Fibroblast of lung (primary cell): ENCODE data around the gene COG5. TPM values are rescaled to one million over a fixed set of nuclear protein-coding genes. Genes with fewer than 3 reads are reported as not detected.

Experiments used
- DNase-seq, 2 donors: peaks; one replicate each; pipeline versions ENCODE4 v3.0.0 to v3.0.0-alpha.2; 2010; ENCODE audit warnings: low read depth in 2 of 2
- H2AFZ ChIP-seq: 2 replicates; pipeline ENCODE4 v1.5.1; 2012; ENCODE audit warnings: low read length, control low read depth, inconsistent platforms
- H3K27ac ChIP-seq: 2 replicates; pipeline ENCODE4 v1.5.1; 2011; ENCODE audit warnings: low read length, control low read depth; ENCODE audit not compliant: insufficient read depth
- H3K27me3 ChIP-seq: 2 replicates; pipeline ENCODE4 v1.5.1; 2011; ENCODE audit warnings: mild to moderate bottlenecking, low read length; ENCODE audit not compliant: control insufficient read depth, insufficient read depth
- H3K36me3 ChIP-seq: 2 replicates; pipeline ENCODE4 v1.5.1; 2011; ENCODE audit warnings: low read length; ENCODE audit not compliant: control insufficient read depth, insufficient read depth
- H3K4me1 ChIP-seq: 2 replicates; pipeline ENCODE4 v1.5.1; 2011; ENCODE audit warnings: low read length; ENCODE audit not compliant: control insufficient read depth, insufficient read depth; ENCODE audit errors: extremely low read depth
- H3K4me2 ChIP-seq: 2 replicates; pipeline ENCODE4 v1.5.1; 2011; ENCODE audit warnings: low read length, control low read depth; ENCODE audit not compliant: insufficient read depth; ENCODE audit errors: extremely low read depth
- H3K4me3 ChIP-seq, 4 experiments: fragments of 200-600 bp in 1 of 4; sonication (generic) in 1 of 4; replicated peaks in 1 of 4; 2 replicates each; pipeline ENCODE4 v1.5.1; 2011 to 2016; ENCODE audit warnings: low read length in 4 of 4, low read depth in 3 of 4, mild to moderate bottlenecking in 3 of 4, control low read depth in 2 of 4, inconsistent platforms in 1 of 4, mixed read lengths in 1 of 4; ENCODE audit not compliant: insufficient read depth in 1 of 4; ENCODE audit errors: control extremely low read depth in 1 of 4
- H3K79me2 ChIP-seq: 2 replicates; pipeline ENCODE4 v1.5.1; 2012; ENCODE audit warnings: mild to moderate bottlenecking, low read length, inconsistent platforms; ENCODE audit not compliant: control insufficient read depth, insufficient read depth
- H3K9ac ChIP-seq: 2 replicates; pipeline ENCODE4 v1.5.1; 2011; ENCODE audit warnings: mild to moderate bottlenecking, low read length, control low read depth; ENCODE audit not compliant: insufficient read depth
- H3K9me3 ChIP-seq: 2 replicates; pipeline ENCODE4 v1.5.1; 2012; ENCODE audit warnings: low read depth, low read length; ENCODE audit not compliant: control insufficient read depth, insufficient read depth
- H4K20me1 ChIP-seq: 2 replicates; pipeline ENCODE4 v1.5.1; 2011; ENCODE audit warnings: low read length; ENCODE audit not compliant: control insufficient read depth, insufficient read depth; ENCODE audit errors: extremely low read depth
- CTCF ChIP-seq, 2 donors: IDR thresholded peaks in 1 of 2; conservative IDR thresholded peaks in 1 of 2; 1 replicate in 1 of 2; 2 replicates in 1 of 2; pipeline ENCODE4 v1.5.1; 2011 to 2012; ENCODE audit warnings: low read length in 2 of 2, control low read depth in 1 of 2, inconsistent platforms in 1 of 2, low read depth in 1 of 2, mild to moderate bottlenecking in 1 of 2
- EZH2 ChIP-seq: IDR thresholded peaks from 2 replicates; pipeline ENCODE4 v1.5.1; 2012; ENCODE audit warnings: low read length, control low read depth, mild to moderate bottlenecking; ENCODE audit errors: missing control alignments
- polyA plus RNA-seq, 2 donors: library from polyadenylated mRNA; depleted of rRNA in 1 of 2; stranded (reverse) in 1 of 2; unstranded in 1 of 2; fragments of >200 nt; gene quantifications; 2 replicates each; pipeline ENCODE4 v1.2.1, GENCODE V29; 2011 to 2012; ENCODE audit warnings: missing spikeins in 1 of 2
- total RNA-seq: library from RNA; depleted of rRNA; stranded (reverse); fragments of >200 nt; gene quantifications from 2 replicates; pipeline ENCODE4 v1.2.1, GENCODE V29; 2014

The COG5 gene
- total and polyA plus RNA-seq, 2 donors (not counting 1 experiment from before 2014, with no cell fraction given): 34.5 to 40.3 TPM

GRCh38 chr7:107304636-107305035 lies 259.1 kb downstream of the COG5 start:
- Histone ChIP-seq H3K4me2 (no peak overlapping the region), H3K4me1 (no peaks in the 10 kb centered on the region), H3K4me3 (no peak overlapping the region), H3K27ac (no peak overlapping the region), H2AFZ (no peak overlapping the region), H3K36me3 (no peaks in the 10 kb centered on the region), H4K20me1 (no peaks in the 10 kb centered on the region), H3K9me3 (no peaks in the 10 kb centered on the region), H3K9ac (no peak overlapping the region), H3K79me2 (no peaks in the 10 kb centered on the region), H3K27me3 (no peaks in the 10 kb centered on the region)
- no peak for DNase-seq
- no peak for TF ChIP-seq EZH2
- TF ChIP-seq CTCF (conservative IDR thresholded peaks at IDR 0.05 in 1 of 2, IDR thresholded peaks at IDR 0.05 in 1 of 2; ENCODE audit: low read depth in 1 of 2, low read length in 2 of 2): no peak

GRCh38 chr7:107304063-107304462 lies 259.7 kb downstream of the COG5 start:
- H3K4me1 ChIP-seq: no peaks in the 10 kb centered on the region
- H3K27ac ChIP-seq: no peak overlapping the region
- no peaks in the 10 kb centered on the region for H4K20me1 ChIP-seq
- no peaks in the 10 kb centered on the region for H3K79me2 ChIP-seq
- no peaks in the 10 kb centered on the region for H3K9me3 ChIP-seq
- H3K36me3 ChIP-seq: no peaks in the 10 kb centered on the region
- DNase-seq: no peak
- no peak overlapping the region for H3K9ac ChIP-seq
- no peak overlapping the region for H2AFZ ChIP-seq
- H3K4me2 ChIP-seq: no peak overlapping the region
- TF ChIP-seq EZH2 (no peak), CTCF (conservative IDR thresholded peaks at IDR 0.05 in 1 of 2, IDR thresholded peaks at IDR 0.05 in 1 of 2; ENCODE audit: low read depth in 1 of 2, low read length in 2 of 2) (no peak)
- no peak overlapping the region for H3K4me3 ChIP-seq
- H3K27me3 ChIP-seq: no peaks in the 10 kb centered on the region

GRCh38 chr7:107302250-107302847 lies 261.4 kb downstream of the COG5 start:
- H4K20me1 ChIP-seq: no peaks in the 10 kb centered on the region
- DNase-seq: no peak
- no peak overlapping the region for H3K27ac ChIP-seq
- no peak for TF ChIP-seq CTCF (conservative IDR thresholded peaks at IDR 0.05 in 1 of 2, IDR thresholded peaks at IDR 0.05 in 1 of 2; ENCODE audit: low read depth in 1 of 2, low read length in 2 of 2)
- H2AFZ ChIP-seq: no peak overlapping the region
- no peaks in the 10 kb centered on the region for H3K9me3 ChIP-seq
- H3K79me2 ChIP-seq: no peaks in the 10 kb centered on the region
- no peak overlapping the region for H3K9ac ChIP-seq
- no peak overlapping the region for H3K4me2 ChIP-seq
- H3K4me3 ChIP-seq: no peak overlapping the region
- no peaks in the 10 kb centered on the region for H3K4me1 ChIP-seq
- H3K27me3 ChIP-seq: no peaks in the 10 kb centered on the region
- no peaks in the 10 kb centered on the region for H3K36me3 ChIP-seq
